Nephron (organoid): Measurements from ENCODE around the gene FAM25A.
"Not testable (repeated sequence)": the region's sequence is repeated elsewhere in the genome, so short reads cannot be mapped to it uniquely, and the experiment has no call there.

Source experiments
- H3K27ac Mint-ChIP-seq, 3 experiments: 2 replicates each; pipeline ENCODE4 v1.8.0; 2020; ENCODE audit warnings: mixed read lengths in 3 of 3, mild to moderate bottlenecking in 2 of 3, moderate library complexity in 1 of 3
- H3K27me3 Mint-ChIP-seq: 2 replicates; pipeline ENCODE4 v1.8.0; 2021; ENCODE audit warnings: low read depth, mild to moderate bottlenecking, moderate library complexity, mixed read lengths
- H3K36me3 Mint-ChIP-seq: 2 replicates; pipeline ENCODE4 v1.8.0; 2020; ENCODE audit warnings: low read depth, mixed read lengths
- H3K4me1 Mint-ChIP-seq: 2 replicates; pipeline ENCODE4 v1.8.0; 2020; ENCODE audit warnings: mixed read lengths
- H3K4me3 Mint-ChIP-seq, 3 experiments: 2 replicates each; pipeline ENCODE4 v1.8.0; 2020; ENCODE audit warnings: mild to moderate bottlenecking in 3 of 3, mixed read lengths in 3 of 3, moderate library complexity in 2 of 3
- H3K9me3 Mint-ChIP-seq: 2 replicates; pipeline ENCODE4 v1.8.0; 2020; ENCODE audit warnings: mixed read lengths
- CTCF ChIP-seq, 3 experiments: fragments of 200-600 bp; sonication (generic); IDR thresholded peaks; one replicate each; pipeline ENCODE4 v1.5.0; 2021; ENCODE audit warnings: antibody characterized with exemption in 3 of 3; ENCODE audit not compliant: unreplicated experiment in 3 of 3

FAM25A gene

GRCh38 chr10:87014986-87015716 lies 4.9 kb upstream of the FAM25A start:
- not testable (repeated sequence) for H3K27ac Mint-ChIP-seq, H3K27me3 Mint-ChIP-seq, H3K4me1 Mint-ChIP-seq, H3K4me3 Mint-ChIP-seq, H3K36me3 Mint-ChIP-seq, H3K9me3 Mint-ChIP-seq

GRCh38 chr10:87018127-87018526 lies 2.0 kb upstream of the FAM25A start:
- not testable (repeated sequence) for H3K36me3 Mint-ChIP-seq, H3K27me3 Mint-ChIP-seq, H3K9me3 Mint-ChIP-seq, H3K4me1 Mint-ChIP-seq, H3K4me3 Mint-ChIP-seq, H3K27ac Mint-ChIP-seq

GRCh38 chr10:87019066-87019465 lies 1.0 kb upstream of the FAM25A start:
- H3K4me1 Mint-ChIP-seq, H3K27ac Mint-ChIP-seq, H3K36me3 Mint-ChIP-seq, H3K9me3 Mint-ChIP-seq, H3K27me3 Mint-ChIP-seq, H3K4me3 Mint-ChIP-seq: not testable (repeated sequence)

GRCh38 chr10:87019504-87019903 lies 590 bp upstream of the FAM25A start:
- not testable (repeated sequence) for H3K36me3 Mint-ChIP-seq, H3K4me1 Mint-ChIP-seq, H3K9me3 Mint-ChIP-seq, H3K27ac Mint-ChIP-seq, H3K27me3 Mint-ChIP-seq, H3K4me3 Mint-ChIP-seq

GRCh38 chr10:87025285-87025958 lies 5.3 kb downstream of the FAM25A start:
- H3K27ac Mint-ChIP-seq, H3K4me1 Mint-ChIP-seq, H3K36me3 Mint-ChIP-seq, H3K4me3 Mint-ChIP-seq, H3K9me3 Mint-ChIP-seq, H3K27me3 Mint-ChIP-seq: not testable (repeated sequence)

GRCh38 chr10:87026747-87027508 lies 6.8 kb downstream of the FAM25A start:
- H3K27me3 Mint-ChIP-seq, H3K36me3 Mint-ChIP-seq, H3K9me3 Mint-ChIP-seq, H3K4me3 Mint-ChIP-seq, H3K27ac Mint-ChIP-seq, H3K4me1 Mint-ChIP-seq: not testable (repeated sequence)

- H3K36me3 Mint-ChIP-seq, H3K9me3 Mint-ChIP-seq, H3K27me3 Mint-ChIP-seq, H3K4me1 Mint-ChIP-seq, H3K4me3 Mint-ChIP-seq, H3K27ac Mint-ChIP-seq: not testable (repeated sequence)
Observed at GRCh38 chr10:87030419-87030818, 10.3 kb downstream of the FAM25A start.

- H3K36me3 Mint-ChIP-seq = no peaks in the 10 kb centered on the region
- H3K9me3 Mint-ChIP-seq = peaks cover 10% of the 10 kb centered on the region
- H3K4me3 Mint-ChIP-seq = no peak overlapping the region
- no peaks in the 10 kb centered on the region for H3K27me3 Mint-ChIP-seq
- no peak overlapping the region for H3K27ac Mint-ChIP-seq
- no peak for TF ChIP-seq CTCF (IDR thresholded peaks at IDR 0.05; ENCODE audit: unreplicated experiment in 3 of 3)
- H3K4me1 Mint-ChIP-seq = no peaks in the 10 kb centered on the region
Observed at GRCh38 chr10:87030912-87031635, 11.0 kb downstream of the FAM25A start.

- TF ChIP-seq CTCF (IDR thresholded peaks at IDR 0.05; ENCODE audit: unreplicated experiment in 3 of 3) = no peak
- Mint-ChIP-seq H3K4me3 (no peak overlapping the region), H3K27ac (no peak overlapping the region), H3K27me3 (peaks cover 3% of the 10 kb centered on the region), H3K9me3 (peaks cover 6% of the 10 kb centered on the region), H3K4me1 (no peaks in the 10 kb centered on the region), H3K36me3 (no peaks in the 10 kb centered on the region)
Observed at GRCh38 chr10:87036623-87037022, 16.5 kb downstream of the FAM25A start.
